Common myeloid progenitor, CD34-positive (primary cell): Measurements from ENCODE around the gene DPF3.
A peak's percentile ranks its signal among the peaks of the same experiment; 100 is the strongest.

ENCODE experiments used
- CTCF ChIA-PET: fragments of 350-600 bp; sonication (Branson Sonifier 250); formaldehyde crosslinking; loops from one replicate; lab custom pipeline; 2021; ENCODE audit warnings: antibody characterized with exemption; lab: Charles Lee
- POLR2A ChIA-PET: fragments of 350-600 bp; sonication (Branson Sonifier 250); formaldehyde crosslinking; loops from one replicate; lab custom pipeline; 2021; ENCODE audit warnings: antibody characterized with exemption; lab: Charles Lee
- DNase-seq, 3 donors: peaks; one replicate each; pipeline versions ENCODE4 v3.0.0 to v3.0.0-alpha.2; 2013
- H3K27ac ChIP-seq, 2 experiments: 1 replicate in 1 of 2; 2 replicates in 1 of 2; pipeline ENCODE4 v1.7.0; 2013; ENCODE audit warnings: inconsistent platforms in 2 of 2, low read length in 2 of 2, mild to moderate bottlenecking in 2 of 2, low read depth in 1 of 2, moderate library complexity in 1 of 2; ENCODE audit not compliant: severe bottlenecking in 2 of 2, insufficient read depth in 1 of 2, poor library complexity in 1 of 2
- H3K27me3 ChIP-seq, 5 experiments: replicated peaks in 2 of 5; 1 replicate in 3 of 5; 2 replicates in 2 of 5; pipeline versions ENCODE4 v1.6.1 to v1.7.0; 2013; ENCODE audit warnings: low read length in 4 of 5, mild to moderate bottlenecking in 2 of 5, moderate library complexity in 2 of 5, inconsistent platforms in 1 of 5; ENCODE audit not compliant: insufficient read depth in 5 of 5, control insufficient read depth in 4 of 5
- H3K36me3 ChIP-seq, 4 experiments: 1 replicate in 2 of 4; 2 replicates in 2 of 4; pipeline versions ENCODE4 v1.6.1 to v1.7.0; 2013; ENCODE audit warnings: low read length in 3 of 4, control low read depth in 1 of 4, mild to moderate bottlenecking in 1 of 4; ENCODE audit not compliant: control insufficient read depth in 4 of 4, insufficient read depth in 4 of 4
- H3K4me1 ChIP-seq, 4 experiments: 1 replicate in 3 of 4; 2 replicates in 1 of 4; pipeline versions ENCODE4 v1.6.1 to v1.7.1; 2013; ENCODE audit warnings: low read length in 3 of 4, mild to moderate bottlenecking in 3 of 4, control low read depth in 1 of 4, inconsistent platforms in 1 of 4, moderate library complexity in 1 of 4; ENCODE audit not compliant: control insufficient read depth in 4 of 4, insufficient read depth in 4 of 4; ENCODE audit errors: control extremely low read depth in 1 of 4
- H3K4me3 ChIP-seq, 7 experiments: 1 replicate in 4 of 7; 2 replicates in 3 of 7; pipeline versions ENCODE4 v1.5.1 to v1.7.0; 2013; ENCODE audit warnings: mild to moderate bottlenecking in 7 of 7, low read length in 6 of 7, moderate library complexity in 6 of 7, inconsistent platforms in 2 of 7, low read depth in 2 of 7, control low read depth in 1 of 7; ENCODE audit not compliant: insufficient read depth in 4 of 7, control insufficient read depth in 1 of 7; ENCODE audit errors: extremely low read depth in 1 of 7
- H3K9me3 ChIP-seq, 5 experiments: 1 replicate in 4 of 5; 2 replicates in 1 of 5; pipeline versions ENCODE4 v1.6.1 to v1.7.1; 2013; ENCODE audit warnings: low read length in 4 of 5, mild to moderate bottlenecking in 2 of 5, inconsistent platforms in 1 of 5, low read depth in 1 of 5, moderate library complexity in 1 of 5; ENCODE audit not compliant: control insufficient read depth in 4 of 5, insufficient read depth in 2 of 5; ENCODE audit errors: control extremely low read depth in 1 of 5
- WGBS: methylation state at CpG from one replicate; pipeline ENCODE4 v1.1.5; 2013; ENCODE audit not compliant: insufficient coverage; 5-methylcytosine and 5-hydroxymethylcytosine counted together

Gene DPF3

GRCh38 chr14:72920008-72920407, 26.1 kb upstream of the DPF3 start:
- POLR2A ChIA-PET = interaction anchor here (0.6 kb wide), 1 partner anchor 12 kb away, joined by 3 read pairs; no protein-coding TSS in a partner anchor
- H3K36me3 ChIP-seq = no peaks in the 10 kb centered on the region
- DNase-seq = no peak
- peaks cover 0 to 2% (median 0%) of the 10 kb centered on the region in 5 experiments for H3K9me3 ChIP-seq
- CTCF ChIA-PET = interaction anchor here (1.5 kb wide), 1 partner anchor 11 kb away, joined by 5 read pairs; no protein-coding TSS in a partner anchor
- WGBS = 100% methylated on average over 1 of the region's 2 CpGs
- no peak overlapping the region for H3K4me3 ChIP-seq
- H3K4me1 ChIP-seq = no peaks in the 10 kb centered on the region
- no peak overlapping the region for H3K27ac ChIP-seq
- peaks cover 2 to 18% (median 7%) of the 10 kb centered on the region in 5 experiments for H3K27me3 ChIP-seq

- no peak overlapping the region for H3K4me3 ChIP-seq
- no peaks in the 10 kb centered on the region for H3K36me3 ChIP-seq
- H3K27ac ChIP-seq = no peak overlapping the region
- POLR2A ChIA-PET = no interaction called here
- peaks cover 2 to 18% (median 7%) of the 10 kb centered on the region in 5 experiments for H3K27me3 ChIP-seq
- peaks cover 0 to 2% (median 0%) of the 10 kb centered on the region in 5 experiments for H3K9me3 ChIP-seq
- no peak for DNase-seq
- H3K4me1 ChIP-seq = peaks cover 0 to 9% (median 2%) of the 10 kb centered on the region in 4 experiments
- WGBS = 91% methylated on average over 6 of the region's 9 CpGs
- CTCF ChIA-PET = interaction anchor here (0.8 to 1.5 kb wide), 3 partner anchors 12 to 404 kb away, joined by 3 to 10 read pairs (median 5); no protein-coding TSS in a partner anchor
Measured at GRCh38 chr14:72917094-72917802, 23.3 kb upstream of the DPF3 start.

GRCh38 chr14:72916174-72916573, 22.3 kb upstream of the DPF3 start:
- Histone ChIP-seq H3K27me3 (peaks cover 2 to 18% (median 9%) of the 10 kb centered on the region in 5 experiments), H3K9me3 (peaks cover 0 to 2% (median 0%) of the 10 kb centered on the region in 5 experiments), H3K36me3 (no peaks in the 10 kb centered on the region), H3K27ac (no peak overlapping the region), H3K4me3 (no peak overlapping the region), H3K4me1 (peaks cover 0 to 9% (median 2%) of the 10 kb centered on the region in 4 experiments)
- POLR2A ChIA-PET = no interaction called here
- 50% methylated on average over 2 of the region's 6 CpGs for WGBS
- CTCF ChIA-PET = interaction anchor here (0.9 kb wide), 1 partner anchor 12 kb away, joined by 5 read pairs; no protein-coding TSS in a partner anchor
- no peak for DNase-seq

GRCh38 chr14:72913809-72914208, 19.9 kb upstream of the DPF3 start:
- POLR2A ChIA-PET = no interaction called here
- Histone ChIP-seq H3K36me3 (no peaks in the 10 kb centered on the region), H3K4me1 (peaks cover 0 to 9% (median 2%) of the 10 kb centered on the region in 4 experiments), H3K27ac (no peak overlapping the region), H3K9me3 (no peaks in the 10 kb centered on the region), H3K4me3 (no peak overlapping the region), H3K27me3 (peaks cover 2 to 11% (median 4%) of the 10 kb centered on the region in 5 experiments)
- 75% methylated on average over 1 of the region's 2 CpGs for WGBS
- CTCF ChIA-PET = interaction anchor here (1.3 kb wide), 1 partner anchor 12 kb away, joined by 3 read pairs; no protein-coding TSS in a partner anchor
- DNase-seq = peak in 1 of 3 donors; percentile 18

- DNase-seq = no peak
- no peak overlapping the region for H3K27ac ChIP-seq
- H3K9me3 ChIP-seq = no peaks in the 10 kb centered on the region
- ChIA-PET CTCF (interaction anchor here (0.6 to 3.5 kb wide), 8 partner anchors 10 to 401 kb away, joined by 3 to 33 read pairs (median 4); no protein-coding TSS in a partner anchor), POLR2A (no interaction called here)
- peaks cover 0 to 30% (median 10%) of the 10 kb centered on the region in 5 experiments for H3K27me3 ChIP-seq
- H3K4me3 ChIP-seq = no peak overlapping the region
- H3K36me3 ChIP-seq = no peaks in the 10 kb centered on the region
- WGBS = 100% methylated on average over 5 of the region's 5 CpGs
- H3K4me1 ChIP-seq = peaks cover 0 to 5% (median 2%) of the 10 kb centered on the region in 4 experiments
Measured at GRCh38 chr14:72909163-72909562, 15.3 kb upstream of the DPF3 start.

- 80% methylated on average over 1 of the region's 5 CpGs for WGBS
- Histone ChIP-seq H3K4me3 (no peak overlapping the region), H3K27ac (no peak overlapping the region), H3K4me1 (no peaks in the 10 kb centered on the region), H3K36me3 (no peaks in the 10 kb centered on the region), H3K27me3 (peaks cover 0 to 34% (median 10%) of the 10 kb centered on the region in 5 experiments), H3K9me3 (no peaks in the 10 kb centered on the region)
- peak in 2 of 3 donors; percentile 14 to 56 for DNase-seq
- POLR2A ChIA-PET = no interaction called here
- CTCF ChIA-PET = interaction anchor here (1.7 to 3.5 kb wide), 2 partner anchors 11 to 393 kb away, joined by 5 to 33 read pairs; no protein-coding TSS in a partner anchor
Measured at GRCh38 chr14:72907886-72908285, 14.0 kb upstream of the DPF3 start.

GRCh38 chr14:72906879-72907278, 13.0 kb upstream of the DPF3 start:
- H3K4me3 ChIP-seq = no peak overlapping the region
- no peaks in the 10 kb centered on the region for H3K4me1 ChIP-seq
- peaks cover 0 to 36% (median 10%) of the 10 kb centered on the region in 5 experiments for H3K27me3 ChIP-seq
- H3K27ac ChIP-seq = no peak overlapping the region
- DNase-seq = no peak
- no peaks in the 10 kb centered on the region for H3K9me3 ChIP-seq
- ChIA-PET POLR2A (no interaction called here), CTCF (interaction anchor here (5.0 kb wide), 1 partner anchor 391 kb away, joined by 171 read pairs; no protein-coding TSS in a partner anchor)
- no peaks in the 10 kb centered on the region for H3K36me3 ChIP-seq
- WGBS = 33% methylated on average over 1 of the region's 1 CpG
